ENCODE data around the gene BHLHE40. TPM values are rescaled to one million over a fixed set of nuclear protein-coding genes. Genes with fewer than 3 reads are reported as not detected.
A peak's percentile ranks its signal among the peaks of the same experiment; 100 is the strongest.

The BHLHE40 gene
- total RNA-seq, 1 donor, result 22.9 TPM

- peak; percentile 99 for DNase-seq (ENCODE audit: low read depth)
- H3K4me3 ChIP-seq (ENCODE audit: low read depth, low read length), result peak overlapping the region; percentile 99
- no peak for TF ChIP-seq CTCF (IDR thresholded peaks at IDR 0.05; ENCODE audit: insufficient read depth, low read length)
Measured at GRCh38 chr3:4978966-4979427, 240 bp upstream of the BHLHE40 start.

GRCh38 chr3:4980229-4981203 lies 1.3 kb downstream of the BHLHE40 start:
- peak; percentile 99 for TF ChIP-seq CTCF (IDR thresholded peaks at IDR 0.05; ENCODE audit: insufficient read depth, low read length)
- H3K4me3 ChIP-seq (ENCODE audit: low read depth, low read length), result peak overlapping the region; percentile 99
- DNase-seq (ENCODE audit: low read depth), result peak; percentile 96

- TF ChIP-seq CTCF (IDR thresholded peaks at IDR 0.05; ENCODE audit: insufficient read depth, low read length), result no peak
- DNase-seq (ENCODE audit: low read depth), result peak; percentile 55
Measured at GRCh38 chr3:4981294-4981664, 2.0 kb downstream of the BHLHE40 start.

GRCh38 chr3:4981665-4982494 lies 2.6 kb downstream of the BHLHE40 start:
- peak; percentile 91 for DNase-seq (ENCODE audit: low read depth)
- H3K4me3 ChIP-seq (ENCODE audit: low read depth, low read length), result peak overlapping the region; percentile 99
- peak; percentile 75 for TF ChIP-seq CTCF (IDR thresholded peaks at IDR 0.05; ENCODE audit: insufficient read depth, low read length)

More at GRCh38 chr3:4981294-4981664, 2.0 kb downstream of the BHLHE40 start:
- peak overlapping the region; percentile 99 for H3K4me3 ChIP-seq (ENCODE audit: low read depth, low read length)

- peak; percentile 31 for DNase-seq (ENCODE audit: low read depth)
- H3K4me3 ChIP-seq (ENCODE audit: low read depth, low read length), result peak overlapping the region; percentile 99
- TF ChIP-seq CTCF (IDR thresholded peaks at IDR 0.05; ENCODE audit: insufficient read depth, low read length), result no peak
Measured at GRCh38 chr3:4982773-4983738, 3.8 kb downstream of the BHLHE40 start.
